Stimulated activated CD4-positive, alpha-beta T cell treated with anti-CD3 and anti-CD28 coated beads, Interleukin-2, amount 100 ng/mL, for 24 hours (primary cell): ENCODE measurements around the gene BCL6.

Experiments used
- DNase-seq, 2 donors: peaks; one replicate each; pipeline ENCODE4 v3.0.0-alpha.2; 2020

BCL6 gene

DNA sequence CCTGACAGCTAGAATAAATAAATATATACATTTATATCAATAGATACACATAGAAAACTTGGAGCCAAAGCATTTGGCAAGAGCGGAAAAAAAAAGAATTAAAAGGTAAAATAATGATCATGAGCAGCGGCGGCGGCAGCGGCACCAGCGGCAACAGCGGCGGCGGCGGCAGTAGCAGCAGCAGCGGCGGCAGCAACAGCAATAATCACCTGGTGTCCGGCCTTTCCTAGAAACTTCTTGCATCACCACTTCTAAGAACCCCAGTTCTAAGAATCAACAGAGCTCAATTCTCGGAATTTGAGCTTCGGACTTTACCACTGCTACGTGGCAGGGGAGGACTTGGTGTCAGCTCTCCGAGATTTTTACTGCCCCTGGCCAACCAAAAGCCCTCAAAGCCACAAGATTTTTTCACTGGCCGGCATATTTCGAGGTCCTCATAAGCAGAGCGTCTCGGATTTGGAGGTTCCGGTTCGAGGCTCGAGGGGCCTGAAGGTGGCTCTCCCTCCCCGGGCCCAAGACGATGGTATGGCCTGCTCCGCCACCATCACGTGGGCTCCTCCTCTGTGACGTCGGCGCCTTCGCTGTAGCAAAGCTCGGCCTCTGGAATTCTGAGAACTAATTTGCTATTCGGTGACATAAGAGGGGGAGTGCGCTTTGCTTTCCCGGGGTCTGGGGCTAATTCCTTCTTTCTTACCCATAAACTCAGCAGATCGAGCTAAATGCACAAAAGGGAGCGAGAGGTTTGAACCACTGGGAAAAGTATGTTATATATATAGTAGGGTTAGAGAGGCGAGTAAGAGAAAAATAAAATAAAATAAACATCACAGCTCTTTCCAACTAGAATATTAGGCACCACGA lies at the start of gene BCL6:
BCL6 (minus strand) TSS at position 268 of the 858 bp plus-strand sequence. CDS start 11,775 bp downstream, outside the sequence.
- peak; percentile 84 to 86 for DNase-seq

DNA sequence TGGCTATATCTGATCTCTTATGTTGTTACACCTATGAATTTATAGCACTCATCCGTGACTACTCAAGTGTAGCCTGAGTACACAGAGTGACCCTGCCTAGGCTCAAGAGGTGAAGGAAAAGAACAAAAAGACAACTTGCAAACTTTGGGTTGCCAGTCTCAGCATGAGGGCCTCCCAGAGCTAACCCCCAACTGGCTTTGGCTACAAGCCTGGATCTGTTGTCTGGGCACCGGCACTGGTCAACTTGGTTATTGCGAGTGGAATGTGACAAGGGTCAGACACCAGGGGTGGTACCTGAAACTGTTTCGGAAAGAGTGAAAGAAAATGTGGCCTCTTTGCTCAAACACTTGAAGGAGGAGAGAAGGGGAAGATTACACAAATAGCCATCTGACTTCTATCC lies 49.5 kb upstream of the BCL6 start:
- no peak for DNase-seq

DNA sequence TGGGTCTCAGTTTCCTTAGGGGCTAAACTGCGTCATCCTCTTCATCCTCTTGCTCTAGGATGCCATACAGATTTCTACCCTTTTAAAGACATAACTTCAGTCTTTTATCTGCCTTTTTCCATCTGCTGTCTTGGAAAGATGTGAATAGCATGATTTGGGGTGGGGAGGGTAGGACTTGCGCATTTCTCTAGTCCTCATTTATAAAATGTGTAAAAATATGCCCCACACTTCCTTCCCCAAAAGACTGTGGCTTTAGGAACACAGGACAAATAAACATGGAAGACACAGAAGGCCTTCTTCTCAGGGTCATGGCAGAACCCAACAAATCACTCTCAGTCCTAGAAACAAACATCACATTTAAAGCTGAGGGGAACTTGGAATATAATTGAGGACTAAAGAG lies 48.4 kb upstream of the BCL6 start:
- no peak for DNase-seq

- DNase-seq: no peak
These were observed 47.3 kb upstream of the BCL6 start for GRCh38 chr3:187792521-187792920.

- no peak for DNase-seq
These were observed 44.6 kb upstream of the BCL6 start for GRCh38 chr3:187789872-187790271.

DNA sequence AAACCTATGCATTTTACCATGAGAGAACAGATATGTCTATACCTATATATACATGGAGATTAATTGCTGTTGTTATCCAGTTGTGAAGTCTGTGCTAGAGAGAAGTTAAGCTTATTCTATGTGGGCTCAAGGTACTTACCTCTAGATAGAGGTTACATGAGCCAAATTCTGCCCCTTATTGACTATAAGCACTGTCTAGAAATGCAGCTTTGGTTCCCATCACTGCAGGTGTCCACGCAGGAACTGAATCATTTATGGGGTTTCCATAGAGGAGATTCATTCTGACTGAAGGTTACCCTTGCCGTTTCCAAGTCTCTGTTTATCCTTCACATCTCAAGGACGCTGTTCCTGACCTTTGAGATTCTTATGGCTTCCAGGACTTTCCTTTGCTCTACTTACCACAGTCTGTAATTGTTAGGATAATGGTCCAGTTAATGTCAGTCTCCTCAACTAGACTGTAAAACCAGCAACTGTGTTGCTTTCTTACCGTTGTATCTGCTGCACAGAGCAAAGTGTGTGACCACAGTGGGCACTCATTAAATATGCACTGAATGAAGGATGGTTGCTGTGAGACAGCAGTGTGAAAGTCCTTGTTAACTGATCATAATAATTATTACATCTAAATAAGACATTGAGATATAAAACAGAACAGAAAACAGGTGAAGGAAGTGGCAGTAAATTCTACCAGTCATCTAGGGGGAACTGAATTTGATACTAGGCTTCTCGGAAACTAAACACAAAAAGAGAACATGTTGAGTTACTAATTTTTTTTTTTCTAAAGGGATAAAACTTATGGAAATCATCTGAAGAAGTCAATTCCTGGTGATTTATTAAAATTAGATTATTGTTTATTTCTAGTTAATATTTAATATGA lies 44.0 kb upstream of the BCL6 start:
- no peak for DNase-seq

GRCh38 chr3:187783098-187783497 lies 37.8 kb upstream of the BCL6 start:
- no peak for DNase-seq

DNA sequence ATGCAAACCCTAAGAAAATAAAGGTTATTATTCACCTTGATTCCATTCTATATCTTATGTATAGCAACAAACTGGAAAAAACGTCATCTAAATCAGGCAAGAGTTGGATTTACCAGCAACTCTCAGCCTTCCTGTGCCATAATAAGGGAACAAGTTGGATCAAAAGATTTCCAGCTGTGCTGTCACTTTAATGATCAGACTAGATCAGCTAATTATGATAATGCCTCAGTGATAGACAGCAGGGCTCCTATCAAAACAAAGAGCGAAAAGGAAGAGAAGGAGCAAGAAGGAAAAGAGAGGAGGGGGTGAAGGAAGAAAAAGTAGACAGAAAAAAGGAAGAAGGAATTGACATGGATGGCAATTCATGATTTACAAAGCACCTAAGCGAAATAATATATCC lies 36.7 kb upstream of the BCL6 start:
- DNase-seq: no peak

DNA sequence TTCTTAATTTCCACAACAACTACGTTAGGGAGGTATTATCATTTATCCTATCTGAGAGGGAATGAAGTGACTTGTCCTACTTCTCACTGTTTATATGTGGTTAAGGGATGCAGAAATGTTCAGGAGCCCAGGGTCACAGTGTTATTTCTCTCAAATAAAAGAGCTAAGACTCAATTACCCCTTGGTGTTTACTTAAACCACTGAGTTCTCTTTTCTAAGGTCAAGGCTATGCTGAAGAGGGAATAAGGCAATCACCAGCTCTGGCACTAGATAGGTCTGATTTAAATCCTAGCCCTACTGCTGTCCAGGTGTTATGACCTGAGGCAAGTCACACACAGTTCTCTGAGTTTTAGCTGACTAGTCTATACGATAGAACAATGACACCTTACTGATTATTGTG lies 35.7 kb upstream of the BCL6 start:
- no peak for DNase-seq

GRCh38 chr3:187778726-187779125 lies 33.5 kb upstream of the BCL6 start:
- no peak for DNase-seq

DNA sequence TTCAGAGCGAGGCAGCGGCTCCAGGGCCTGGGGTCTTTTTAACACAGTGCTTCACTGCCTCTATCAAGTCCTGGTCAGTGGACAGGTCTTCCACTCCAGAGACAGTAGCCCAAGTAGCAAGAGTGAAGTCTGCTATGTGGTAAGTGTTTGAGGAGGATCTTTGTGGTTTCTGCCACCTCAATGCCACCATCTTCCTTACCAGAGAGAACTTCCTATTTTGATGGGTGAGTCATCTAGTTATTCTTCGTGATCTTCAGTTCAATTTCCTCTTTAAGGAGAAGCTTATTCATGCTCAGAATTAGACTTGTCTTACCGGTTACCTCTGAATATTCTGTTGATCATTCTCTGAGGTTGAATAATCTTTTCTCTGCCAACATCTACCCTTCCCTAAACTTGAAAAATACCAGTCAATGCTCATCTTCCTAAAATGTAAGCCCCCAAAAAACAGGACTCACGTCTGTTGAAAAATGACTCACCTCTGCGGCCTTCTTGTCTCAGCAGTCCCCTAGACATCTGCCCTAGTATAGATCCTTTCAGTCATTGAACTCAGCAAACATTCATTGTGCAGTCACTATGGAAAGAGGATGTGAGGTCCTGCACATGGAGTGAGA lies 32.2 kb upstream of the BCL6 start:
- DNase-seq: peak; percentile 27 to 39

DNA sequence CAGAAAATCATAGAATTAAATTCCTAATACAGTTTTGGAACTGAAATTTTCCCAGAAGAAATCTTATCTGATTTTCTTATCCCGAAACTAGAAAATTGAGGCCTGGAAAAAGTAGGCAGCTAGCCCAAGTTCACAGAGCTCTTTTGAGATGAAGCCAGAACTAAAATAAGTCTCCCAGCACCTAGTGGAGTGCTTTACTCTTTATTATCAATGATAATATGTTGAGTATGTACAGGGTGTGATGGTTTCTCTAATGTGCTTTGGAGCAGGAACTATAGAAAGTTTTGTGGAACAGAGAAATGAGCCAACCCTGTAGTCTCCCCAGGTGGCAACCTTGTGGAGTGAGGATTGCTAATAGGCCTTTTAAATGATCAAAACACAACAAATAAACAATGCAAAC lies 30.3 kb upstream of the BCL6 start:
- DNase-seq: no peak

DNA sequence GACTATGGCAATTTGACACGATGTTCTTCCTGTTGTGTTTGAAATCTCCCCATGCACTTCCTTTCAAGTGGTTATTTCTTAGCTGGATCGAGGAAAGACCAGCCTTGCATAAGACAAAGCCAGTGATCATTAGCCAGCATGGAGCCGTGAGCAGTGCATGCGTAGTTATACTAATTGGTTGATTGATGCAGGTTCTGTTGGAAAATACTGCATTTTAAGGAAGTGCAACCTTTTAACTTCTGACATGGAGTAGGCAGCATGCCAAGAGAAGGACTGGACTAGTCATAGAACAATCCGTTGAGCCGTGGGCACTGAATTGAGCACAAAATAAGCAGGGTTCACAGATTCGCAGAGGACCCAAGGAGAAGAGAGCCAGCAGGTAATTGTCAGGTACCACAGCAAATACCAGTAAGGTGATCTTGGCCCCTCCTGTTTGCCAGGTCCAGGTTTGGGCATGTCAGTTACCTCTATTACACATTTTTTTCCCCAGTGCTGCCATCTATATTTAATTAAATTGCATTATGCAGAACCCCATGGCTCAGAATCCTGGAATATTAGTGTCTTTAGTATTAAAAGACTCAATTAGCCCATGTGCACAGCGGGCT lies 29.0 kb upstream of the BCL6 start:
- DNase-seq: no peak

DNA sequence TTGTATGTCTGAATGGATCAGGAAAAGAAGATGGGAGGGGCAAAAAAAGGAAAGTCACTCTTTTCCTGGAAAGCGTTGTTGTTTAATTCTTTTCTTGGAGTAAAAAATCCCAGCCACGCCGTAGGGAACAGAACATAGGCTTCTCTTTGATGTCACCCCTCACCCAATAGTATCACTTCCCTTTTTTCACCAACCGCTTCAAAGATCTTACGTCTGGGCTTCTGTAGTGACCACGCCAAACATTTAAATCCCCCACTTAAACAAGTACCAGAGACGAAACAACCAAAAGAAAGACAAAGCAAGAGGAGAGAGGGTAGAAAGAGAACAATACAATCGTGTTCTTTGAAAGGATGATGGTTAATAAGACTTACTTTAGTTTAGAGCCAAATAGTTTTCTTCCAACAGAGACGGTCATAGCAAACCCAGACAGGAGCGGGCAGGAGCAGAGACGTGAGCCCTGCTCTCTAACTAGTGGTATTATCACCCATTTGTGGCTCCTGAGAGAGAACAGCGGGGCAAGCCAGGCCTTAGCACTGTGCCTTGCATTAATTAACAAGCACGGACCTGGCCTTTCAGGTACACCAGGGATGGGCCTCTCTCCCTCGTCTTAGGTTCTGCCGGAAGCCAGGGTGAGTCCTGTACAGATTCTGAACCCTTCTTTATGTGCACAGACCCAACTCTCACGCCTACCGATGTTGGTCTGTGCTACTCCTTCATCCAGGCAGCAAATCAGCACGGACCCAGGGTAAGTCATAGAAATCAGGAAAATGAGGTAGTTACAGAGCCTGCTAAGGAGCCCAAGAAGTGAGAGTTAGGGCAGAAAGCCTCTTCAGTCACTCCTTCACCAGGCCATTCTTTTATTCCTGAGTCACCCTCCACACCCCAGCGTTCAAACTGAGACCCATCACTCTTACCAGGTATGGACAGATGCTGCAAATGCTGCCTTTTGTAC lies 28.2 kb upstream of the BCL6 start:
- DNase-seq: no peak

GRCh38 chr3:187770224-187770623 lies 25.0 kb upstream of the BCL6 start:
- DNase-seq: peak in 1 of 2 donors; percentile 53

GRCh38 chr3:187769771-187770170 lies 24.5 kb upstream of the BCL6 start:
- DNase-seq: no peak

DNA sequence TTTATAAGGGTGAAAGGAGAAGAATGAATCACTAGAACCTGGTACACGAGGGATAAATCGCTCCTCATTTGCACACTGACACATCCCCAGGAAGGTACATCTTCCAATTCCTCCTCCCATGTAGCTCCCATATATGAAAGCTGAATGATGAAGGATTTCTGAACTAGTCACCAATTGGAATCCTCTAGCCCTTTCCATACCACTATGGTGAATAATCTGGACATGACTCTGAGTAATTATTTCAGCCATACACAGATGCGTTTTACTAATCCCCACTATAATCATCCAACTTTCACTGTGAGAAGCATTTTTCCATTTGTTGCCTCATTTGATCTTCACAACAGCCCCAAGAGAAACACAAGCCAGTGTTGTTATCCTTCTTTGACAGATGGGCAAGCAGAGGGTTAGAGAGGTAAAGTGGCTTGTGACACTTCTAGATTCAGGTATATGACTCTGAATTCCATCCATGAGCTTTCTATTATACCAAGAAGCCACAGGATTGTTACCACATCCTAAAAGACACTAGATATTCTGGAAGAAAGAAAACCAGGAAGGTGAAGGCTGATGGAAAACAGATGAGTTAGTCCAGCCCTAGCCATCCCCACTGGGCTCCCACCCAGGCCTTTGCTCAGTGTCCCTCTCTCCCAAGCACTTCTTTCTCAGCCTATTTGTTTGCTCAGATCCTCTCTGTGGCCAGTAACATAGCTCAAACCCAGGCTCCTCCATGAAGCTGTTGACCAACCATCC lies 22.2 kb upstream of the BCL6 start:
- DNase-seq: no peak

- DNase-seq: no peak
These were observed 20.1 kb upstream of the BCL6 start for GRCh38 chr3:187765342-187765741.

DNA sequence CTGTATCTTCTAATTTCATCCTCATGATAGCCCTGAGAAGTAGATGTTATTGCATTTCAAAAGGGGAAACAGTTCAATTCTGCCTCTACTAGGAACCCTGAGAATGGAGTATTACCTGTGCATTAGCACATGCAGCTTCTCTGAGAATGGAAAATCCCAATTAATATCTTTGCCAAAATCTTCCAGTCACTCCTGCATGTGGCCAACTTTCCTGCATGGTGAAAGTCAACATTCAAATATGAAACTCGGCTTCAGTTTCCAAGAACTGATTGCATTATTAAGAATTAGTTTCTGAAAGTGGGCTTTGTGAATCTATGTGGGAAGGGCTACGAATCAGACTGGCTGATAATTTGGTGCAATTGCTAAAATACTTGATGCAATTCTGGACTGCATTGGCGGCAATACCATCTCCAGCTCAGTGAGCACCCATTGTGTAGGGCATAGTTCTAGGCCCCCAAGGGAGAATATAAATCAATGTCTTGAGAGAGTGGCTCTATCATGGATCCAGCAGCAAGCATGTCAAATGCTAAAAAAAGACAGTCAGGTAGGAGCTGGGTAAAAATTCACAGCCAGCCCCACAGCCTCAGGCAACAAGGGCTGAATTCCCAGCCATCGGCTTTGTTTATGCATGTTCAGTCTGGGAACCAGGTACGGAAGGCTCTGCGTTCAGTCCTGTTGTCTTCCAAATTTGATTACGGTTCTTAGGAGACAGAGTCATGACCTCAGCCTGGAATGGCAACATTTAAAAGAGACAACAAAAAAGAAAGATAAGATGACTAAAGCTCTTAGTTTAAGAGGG lies 18.8 kb upstream of the BCL6 start:
- DNase-seq: no peak

DNA sequence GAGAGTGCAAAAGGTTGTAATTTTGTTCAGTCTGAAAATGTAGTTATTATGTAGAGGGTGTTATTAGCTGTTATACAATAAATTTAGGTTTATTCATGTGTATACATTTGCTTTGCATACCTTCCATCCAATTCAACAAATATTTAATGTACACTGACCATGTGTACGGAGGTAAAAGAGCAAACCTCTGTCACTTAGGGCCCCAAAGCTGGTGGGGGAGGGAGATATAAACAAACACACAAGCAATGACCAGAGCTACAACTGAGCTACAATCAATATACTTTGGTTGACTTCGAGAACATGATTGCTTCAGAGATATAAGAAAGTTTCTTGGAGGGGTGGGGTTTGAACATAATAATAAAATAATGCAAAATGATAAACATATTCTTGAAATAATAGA lies 17.5 kb upstream of the BCL6 start:
- no peak for DNase-seq
